HEK293 (cell line): ENCODE measurements around the gene PROX2.

Source experiments
- CTCF ChIA-PET: fragments of 350-600 bp; formaldehyde crosslinking; extraction: SDS; loops from one replicate; lab custom pipeline; 2021; ENCODE audit warnings: antibody characterized with exemption; lab: Yijun Ruan, JAX
- POLR2A ChIA-PET: fragments of 300-600 bp; formaldehyde crosslinking; extraction: SDS; loops from one replicate; lab custom pipeline; 2020; ENCODE audit warnings: antibody characterized with exemption, inconsistent platforms; lab: Yijun Ruan, JAX
- H3K27ac ChIP-seq: fragments of 200-500 bp; sonication (Bioruptor generic); 2 replicates; pipeline ENCODE4 v1.5.1; 2014; ENCODE audit warnings: low read depth, low read length, control low read depth, inconsistent platforms; ENCODE audit errors: extremely low read depth
- H3K36me3 ChIP-seq, 2 experiments: fragments of 200-500 bp in 1 of 2; sonication (Bioruptor generic) in 1 of 2; 1 replicate in 1 of 2; 2 replicates in 1 of 2; pipeline ENCODE4 v1.5.1; 2014 to 2017; ENCODE audit warnings: inconsistent platforms in 2 of 2, low read length in 2 of 2; ENCODE audit not compliant: control insufficient read depth in 2 of 2, insufficient read depth in 1 of 2
- H3K4me1 ChIP-seq: fragments of 200-500 bp; sonication (Bioruptor generic); 2 replicates; pipeline ENCODE4 v1.5.1; 2014; ENCODE audit warnings: mild to moderate bottlenecking, low read length, inconsistent platforms; ENCODE audit not compliant: control insufficient read depth, insufficient read depth
- H3K4me3 ChIP-seq: 2 replicates; pipeline ENCODE4 v1.5.1; 2011; ENCODE audit warnings: low read depth, mild to moderate bottlenecking, control low read depth, low read length, moderate library complexity
- H3K9me3 ChIP-seq: fragments of 200-500 bp; sonication (Bioruptor generic); 2 replicates; pipeline ENCODE4 v1.5.1; 2014; ENCODE audit warnings: low read depth, low read length, inconsistent platforms; ENCODE audit not compliant: control insufficient read depth, insufficient read depth
- BCL11A ChIP-seq: fragments of 450-650 bp; formaldehyde crosslinking; IDR thresholded peaks from 2 replicates; pipeline ENCODE4 v1.5.1; 2016; ENCODE audit warnings: low read depth, missing biosample characterization, missing genetic modification characterization
- EGR2 ChIP-seq: fragments of 450-650 bp; formaldehyde crosslinking; IDR thresholded peaks from 2 replicates; pipeline ENCODE4 v1.5.1; 2016; ENCODE audit warnings: low read depth, missing biosample characterization, missing genetic modification characterization
- KLF1 ChIP-seq: fragments of 450-650 bp; formaldehyde crosslinking; IDR thresholded peaks from 2 replicates; pipeline ENCODE4 v1.5.1; 2016; ENCODE audit warnings: missing biosample characterization, missing genetic modification characterization
- PRDM1 ChIP-seq: fragments of 450-650 bp; formaldehyde crosslinking; IDR thresholded peaks from 2 replicates; pipeline ENCODE4; 2016; ENCODE audit warnings: missing biosample characterization, missing genetic modification characterization
- SALL2 ChIP-seq: fragments of 450-650 bp; formaldehyde crosslinking; IDR thresholded peaks from 2 replicates; pipeline ENCODE4 v1.5.0; 2017; ENCODE audit warnings: missing biosample characterization, mild to moderate bottlenecking, missing genetic modification characterization, borderline replicate concordance
- ZFP41 ChIP-seq: fragments of 450-650 bp; formaldehyde crosslinking; IDR thresholded peaks from 2 replicates; pipeline ENCODE4 v1.5.1; 2016; ENCODE audit warnings: missing biosample characterization, missing genetic modification characterization, borderline replicate concordance
- ZFP69B ChIP-seq: fragments of 450-650 bp; formaldehyde crosslinking; IDR thresholded peaks from 2 replicates; pipeline ENCODE4 v1.5.1; 2016; ENCODE audit warnings: missing biosample characterization, missing genetic modification characterization
- ZNF114 ChIP-seq: fragments of 450-650 bp; formaldehyde crosslinking; IDR thresholded peaks from 2 replicates; pipeline ENCODE4 v1.5.0; 2017; ENCODE audit warnings: missing biosample characterization, missing genetic modification characterization
- ZNF175 ChIP-seq: fragments of 450-650 bp; formaldehyde crosslinking; IDR thresholded peaks from 2 replicates; pipeline ENCODE4 v1.5.1; 2016; ENCODE audit warnings: missing biosample characterization, missing genetic modification characterization
- ZNF202 ChIP-seq: fragments of 450-650 bp; formaldehyde crosslinking; IDR thresholded peaks from 2 replicates; pipeline ENCODE4 v1.5.1; 2016; ENCODE audit warnings: missing biosample characterization, missing genetic modification characterization, borderline replicate concordance
- ZNF354C ChIP-seq: fragments of 450-650 bp; formaldehyde crosslinking; IDR thresholded peaks from 2 replicates; pipeline ENCODE4 v1.5.1; 2016; ENCODE audit warnings: missing biosample characterization, missing genetic modification characterization, low read depth, borderline replicate concordance
- ZNF560 ChIP-seq: fragments of 450-650 bp; formaldehyde crosslinking; IDR thresholded peaks from 2 replicates; pipeline ENCODE4 v1.5.1; 2017; ENCODE audit warnings: missing biosample characterization, missing genetic modification characterization, borderline replicate concordance
- ZNF596 ChIP-seq: fragments of 450-650 bp; IDR thresholded peaks from 2 replicates; pipeline ENCODE4 v1.5.0; 2018; ENCODE audit warnings: missing biosample characterization, mild to moderate bottlenecking, missing genetic modification characterization, moderate library complexity
- ZNF621 ChIP-seq: fragments of 450-650 bp; formaldehyde crosslinking; IDR thresholded peaks from 2 replicates; pipeline ENCODE4 v1.5.1; 2017; ENCODE audit warnings: missing biosample characterization, missing genetic modification characterization
- ZNF626 ChIP-seq: fragments of 450-650 bp; sonication (Bioruptor Pico); formaldehyde crosslinking; IDR thresholded peaks from 2 replicates; pipeline ENCODE4 v1.5.1; 2018; ENCODE audit warnings: missing biosample characterization, missing genetic modification characterization, inconsistent platforms
- ZNF677 ChIP-seq: fragments of 450-650 bp; IDR thresholded peaks from 2 replicates; pipeline ENCODE4 v1.5.0; 2018; ENCODE audit warnings: missing biosample characterization, mild to moderate bottlenecking, missing genetic modification characterization, moderate library complexity
- ZNF776 ChIP-seq: fragments of 450-650 bp; formaldehyde crosslinking; IDR thresholded peaks from 2 replicates; pipeline ENCODE4 v1.5.0; 2017; ENCODE audit warnings: missing biosample characterization, missing genetic modification characterization, borderline replicate concordance
- ZNF843 ChIP-seq: fragments of 450-650 bp; formaldehyde crosslinking; IDR thresholded peaks from 2 replicates; pipeline ENCODE4 v1.5.1; 2016; ENCODE audit warnings: missing biosample characterization, missing genetic modification characterization
- TF ChIP-seq, protein P1 (sequence below): fragments of 450-650 bp; formaldehyde crosslinking; IDR thresholded peaks from 2 replicates; pipeline ENCODE4; 2016; ENCODE audit warnings: missing biosample characterization, missing genetic modification characterization
- TF ChIP-seq, protein P2 (sequence below): fragments of 450-650 bp; formaldehyde crosslinking; IDR thresholded peaks from 2 replicates; pipeline ENCODE4 v1.5.1; 2016; ENCODE audit warnings: missing biosample characterization, missing genetic modification characterization
- TF ChIP-seq, protein P3 (sequence below): fragments of 450-650 bp; formaldehyde crosslinking; conservative IDR thresholded peaks from 2 replicates; pipeline ENCODE4 v1.5.1; 2016; ENCODE audit warnings: low read depth, missing biosample characterization, missing genetic modification characterization

The PROX2 gene

DNA sequence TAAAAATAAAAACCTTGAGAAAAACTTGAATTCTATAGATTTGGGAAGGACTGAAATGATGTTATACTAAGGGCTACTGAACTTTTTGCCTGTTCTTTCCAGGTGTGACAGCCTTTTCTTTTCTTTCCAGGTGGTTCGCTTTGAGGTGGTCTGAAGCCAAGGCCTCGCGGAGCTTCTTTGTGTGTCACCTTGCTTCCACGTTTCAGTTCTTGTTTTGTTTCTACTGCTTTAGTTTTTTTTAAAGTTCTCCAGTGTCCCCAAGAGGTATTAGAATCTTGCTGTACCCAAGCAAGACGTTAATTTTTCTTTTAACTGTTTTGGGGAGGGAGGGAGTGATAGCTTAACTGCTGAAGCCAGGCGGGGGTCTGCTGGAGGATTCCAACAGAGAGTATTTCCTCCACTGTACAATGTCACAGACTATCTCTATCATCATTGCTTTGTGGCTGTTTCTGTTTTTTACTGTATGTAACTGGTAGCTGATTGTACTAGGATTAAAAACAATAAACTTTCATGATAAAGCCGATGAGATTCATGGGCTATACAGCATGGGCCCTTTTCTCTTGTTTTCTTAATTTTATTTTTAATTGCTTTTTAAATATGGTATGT lies 40.2 kb downstream of the PROX2 start:
- CTCF ChIA-PET = interaction anchor here (1.5 kb wide), 1 partner anchor 25 kb away, joined by 7 read pairs; no protein-coding TSS in a partner anchor
- peaks cover 6 to 43% of the 10 kb centered on the region in 2 experiments for H3K36me3 ChIP-seq

DNA sequence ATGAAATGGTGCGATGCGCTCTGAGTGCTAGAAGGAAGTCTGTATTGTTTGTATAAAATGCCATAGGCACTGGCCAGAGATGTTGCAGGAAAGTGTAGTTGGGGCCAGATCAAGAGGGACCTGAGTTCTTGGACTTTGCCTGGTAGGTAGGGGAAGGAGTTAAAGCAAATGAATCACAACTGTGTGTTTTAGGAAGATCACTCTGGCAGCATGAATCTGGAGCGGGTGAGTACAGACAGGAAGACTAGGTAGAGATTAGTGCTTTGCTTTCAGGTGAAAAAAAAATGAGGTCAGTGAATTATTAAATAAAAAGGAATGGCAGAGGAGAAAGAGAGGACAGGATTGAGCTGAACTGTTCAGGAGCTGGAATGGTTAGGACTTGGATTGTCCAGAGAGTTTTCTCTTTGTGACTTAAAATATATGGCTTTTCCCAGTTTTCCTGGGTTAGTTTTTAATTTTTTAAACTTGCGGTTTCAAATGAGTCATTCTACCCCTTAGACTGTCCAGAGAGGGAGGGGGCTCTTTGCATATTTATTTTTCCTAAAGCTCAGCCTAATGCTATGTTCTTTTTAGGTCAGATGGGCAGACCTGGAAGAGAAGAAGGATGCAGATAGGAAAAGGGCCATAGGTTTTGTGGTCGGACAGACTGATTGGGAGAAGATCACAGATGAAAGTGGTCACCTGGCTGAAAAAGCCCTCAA lies 41.1 kb downstream of the PROX2 start:
- CTCF ChIA-PET = interaction anchor here (0.6 kb wide), 1 partner anchor 222 kb away, joined by 4 read pairs; no protein-coding TSS in a partner anchor

More for the DNA sequence above, 40.2 kb downstream of the PROX2 start:
- no peaks in the 10 kb centered on the region for H3K9me3 ChIP-seq
- no peak overlapping the region for H3K4me3 ChIP-seq
- TF ChIP-seq ZNF354C (no peak), ZNF596 (tag by site-specific recombination) (no peak), ZNF560 (tag by site-specific recombination) (no peak), PRDM1 (tag by site-specific recombination) (no peak), ZNF677 (tag by site-specific recombination) (no peak)
- no peak overlapping the region for H3K27ac ChIP-seq
- H3K4me1 ChIP-seq = no peaks in the 10 kb centered on the region
- POLR2A ChIA-PET = no interaction called here

DNA sequence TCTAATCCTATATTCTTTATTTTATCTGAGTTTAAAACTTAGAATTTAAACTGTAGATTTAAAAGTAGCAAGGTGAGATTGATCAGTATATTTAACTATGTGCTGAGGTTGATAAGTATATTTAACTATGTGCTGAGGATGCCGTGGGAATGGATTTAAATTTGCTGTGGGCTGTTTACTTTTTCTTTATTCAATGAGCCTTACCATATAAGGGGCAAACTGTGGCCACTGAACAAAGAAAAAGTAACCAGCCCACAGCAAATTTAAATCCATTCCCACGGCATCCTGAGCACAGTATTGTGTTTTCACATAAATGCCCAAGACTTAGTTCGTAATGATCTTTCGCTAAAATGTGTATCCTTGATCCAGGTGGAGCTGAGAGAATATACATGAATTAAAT lies 43.1 kb downstream of the PROX2 start:
- no peak for TF ChIP-seq ZNF621
- TF ChIP-seq ZNF626 (tag by site-specific recombination) = no peak
- no peak for TF ChIP-seq ZNF175 (tag by site-specific recombination)
- TF ChIP-seq ZFP69B (tag by site-specific recombination) = no peak
- no peak for TF ChIP-seq KLF1 (tag by site-specific recombination)
- TF ChIP-seq ZNF114 (tag by site-specific recombination) = no peak
- no peak for TF ChIP-seq BCL11A (tag by site-specific recombination)
- TF ChIP-seq EGR2 (tag by site-specific recombination) = no peak
- ChIA-PET POLR2A (no interaction called here), CTCF (interaction anchor here (0.6 kb wide), 1 partner anchor 255 kb away, joined by 3 read pairs; no protein-coding TSS in a partner anchor)

More for the DNA sequence above, 41.1 kb downstream of the PROX2 start:
- Histone ChIP-seq H3K4me3 (no peak overlapping the region), H3K4me1 (no peaks in the 10 kb centered on the region), H3K36me3 (peaks cover 15 to 47% of the 10 kb centered on the region in 2 experiments), H3K9me3 (no peaks in the 10 kb centered on the region), H3K27ac (no peak overlapping the region)
- TF ChIP-seq ZNF202 (tag by site-specific recombination) (no peak), ZNF776 (tag by site-specific recombination) (no peak), ZFP41 (no peak), ZNF843 (tag by site-specific recombination) (no peak), SALL2 (tag by site-specific recombination) (no peak)
- TF ChIP-seq, protein P1, sequence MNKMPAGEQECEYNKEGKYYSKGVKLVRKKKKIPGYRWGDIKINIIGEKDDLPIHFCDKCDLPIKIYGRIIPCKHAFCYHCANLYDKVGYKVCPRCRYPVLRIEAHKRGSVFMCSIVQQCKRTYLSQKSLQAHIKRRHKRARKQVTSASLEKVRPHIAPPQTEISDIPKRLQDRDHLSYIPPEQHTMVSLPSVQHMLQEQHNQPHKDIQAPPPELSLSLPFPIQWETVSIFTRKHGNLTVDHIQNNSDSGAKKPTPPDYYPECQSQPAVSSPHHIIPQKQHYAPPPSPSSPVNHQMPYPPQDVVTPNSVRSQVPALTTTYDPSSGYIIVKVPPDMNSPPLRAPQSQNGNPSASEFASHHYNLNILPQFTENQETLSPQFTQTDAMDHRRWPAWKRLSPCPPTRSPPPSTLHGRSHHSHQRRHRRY (tag by site-specific recombination) = no peak
- TF ChIP-seq, protein P2, sequence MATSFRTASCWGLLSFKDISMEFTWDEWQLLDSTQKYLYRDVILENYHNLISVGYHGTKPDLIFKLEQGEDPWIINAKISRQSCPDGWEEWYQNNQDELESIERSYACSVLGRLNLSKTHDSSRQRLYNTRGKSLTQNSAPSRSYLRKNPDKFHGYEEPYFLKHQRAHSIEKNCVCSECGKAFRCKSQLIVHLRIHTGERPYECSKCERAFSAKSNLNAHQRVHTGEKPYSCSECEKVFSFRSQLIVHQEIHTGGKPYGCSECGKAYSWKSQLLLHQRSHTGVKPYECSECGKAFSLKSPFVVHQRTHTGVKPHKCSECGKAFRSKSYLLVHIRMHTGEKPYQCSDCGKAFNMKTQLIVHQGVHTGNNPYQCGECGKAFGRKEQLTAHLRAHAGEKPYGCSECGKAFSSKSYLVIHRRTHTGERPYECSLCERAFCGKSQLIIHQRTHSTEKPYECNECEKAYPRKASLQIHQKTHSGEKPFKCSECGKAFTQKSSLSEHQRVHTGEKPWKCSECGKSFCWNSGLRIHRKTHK (tag by site-specific recombination) = no peak
- TF ChIP-seq, protein P3, sequence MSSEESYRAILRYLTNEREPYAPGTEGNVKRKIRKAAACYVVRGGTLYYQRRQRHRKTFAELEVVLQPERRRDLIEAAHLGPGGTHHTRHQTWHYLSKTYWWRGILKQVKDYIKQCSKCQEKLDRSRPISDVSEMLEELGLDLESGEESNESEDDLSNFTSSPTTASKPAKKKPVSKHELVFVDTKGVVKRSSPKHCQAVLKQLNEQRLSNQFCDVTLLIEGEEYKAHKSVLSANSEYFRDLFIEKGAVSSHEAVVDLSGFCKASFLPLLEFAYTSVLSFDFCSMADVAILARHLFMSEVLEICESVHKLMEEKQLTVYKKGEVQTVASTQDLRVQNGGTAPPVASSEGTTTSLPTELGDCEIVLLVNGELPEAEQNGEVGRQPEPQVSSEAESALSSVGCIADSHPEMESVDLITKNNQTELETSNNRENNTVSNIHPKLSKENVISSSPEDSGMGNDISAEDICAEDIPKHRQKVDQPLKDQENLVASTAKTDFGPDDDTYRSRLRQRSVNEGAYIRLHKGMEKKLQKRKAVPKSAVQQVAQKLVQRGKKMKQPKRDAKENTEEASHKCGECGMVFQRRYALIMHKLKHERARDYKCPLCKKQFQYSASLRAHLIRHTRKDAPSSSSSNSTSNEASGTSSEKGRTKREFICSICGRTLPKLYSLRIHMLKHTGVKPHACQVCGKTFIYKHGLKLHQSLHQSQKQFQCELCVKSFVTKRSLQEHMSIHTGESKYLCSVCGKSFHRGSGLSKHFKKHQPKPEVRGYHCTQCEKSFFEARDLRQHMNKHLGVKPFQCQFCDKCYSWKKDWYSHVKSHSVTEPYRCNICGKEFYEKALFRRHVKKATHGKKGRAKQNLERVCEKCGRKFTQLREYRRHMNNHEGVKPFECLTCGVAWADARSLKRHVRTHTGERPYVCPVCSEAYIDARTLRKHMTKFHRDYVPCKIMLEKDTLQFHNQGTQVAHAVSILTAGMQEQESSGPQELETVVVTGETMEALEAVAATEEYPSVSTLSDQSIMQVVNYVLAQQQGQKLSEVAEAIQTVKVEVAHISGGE (tag by site-specific recombination) = no peak
- POLR2A ChIA-PET = no interaction called here

More for the DNA sequence above, 43.1 kb downstream of the PROX2 start:
- 0 out of 2 replicates have a peak, but pooled peaks cover 4% of the 10 kb centered on the region for H3K4me1 ChIP-seq
- H3K36me3 ChIP-seq = peaks cover 25 to 60% of the 10 kb centered on the region in 2 experiments
- no peak overlapping the region for H3K4me3 ChIP-seq
- H3K27ac ChIP-seq = no peak overlapping the region
- H3K9me3 ChIP-seq = no peaks in the 10 kb centered on the region
